ENCODE measurements around the gene DUS2.
A peak's percentile ranks its signal among the peaks of the same experiment; 100 is the strongest.
"Not testable (repeated sequence)": the region's sequence is repeated elsewhere in the genome, so short reads cannot be mapped to it uniquely, and the experiment has no call there.

The DUS2 gene

GRCh38 chr16:67998779-67999688, 24.1 kb upstream of the DUS2 start, which contains the start of gene DPEP2:
Gene DPEP2, minus strand, starts transcription at chr16:67999484. Its CDS starts 6,272 bp downstream, at chr16:67993212.
- DNase-seq, result peak; percentile 51

GRCh38 chr16:67999985-68000384, 23.1 kb upstream of the DUS2 start:
- DNase-seq, result peak; percentile 10

GRCh38 chr16:68000450-68000849, 22.6 kb upstream of the DUS2 start:
- DNase-seq, result no peak

- DNase-seq, result no peak
Measured at GRCh38 chr16:68003031-68003430, 20.1 kb upstream of the DUS2 start.

GRCh38 chr16:68005211-68005610, 17.9 kb upstream of the DUS2 start:
- DNase-seq, result no peak

GRCh38 chr16:68005786-68006286, 17.2 kb upstream of the DUS2 start:
- peak; percentile 87 for DNase-seq

- no peak for DNase-seq
Measured at GRCh38 chr16:68009157-68009735, 13.8 kb upstream of the DUS2 start.

GRCh38 chr16:68009872-68010271, 13.2 kb upstream of the DUS2 start:
- DNase-seq, result not testable (repeated sequence)

GRCh38 chr16:68013440-68013839, 9.6 kb upstream of the DUS2 start:
- DNase-seq, result no peak

GRCh38 chr16:68015681-68016080, 7.4 kb upstream of the DUS2 start, which contains the start of gene DPEP2NB:
Gene DPEP2NB, minus strand, starts transcription at chr16:68015911. Its CDS starts 141 bp downstream, at chr16:68015770.
- no peak for DNase-seq

- DNase-seq, result no peak
Measured at GRCh38 chr16:68019167-68019680, 3.9 kb upstream of the DUS2 start.

GRCh38 chr16:68021490-68021889, 1.6 kb upstream of the DUS2 start:
- no peak for DNase-seq

GRCh38 chr16:68022278-68022727, 781 bp upstream of the DUS2 start:
- no peak for DNase-seq

- no peak for DNase-seq
Measured at GRCh38 chr16:68028996-68029395, 5.9 kb downstream of the DUS2 start.

- not testable (repeated sequence) for DNase-seq
Measured at GRCh38 chr16:68030108-68030507, 7.0 kb downstream of the DUS2 start.

GRCh38 chr16:68031951-68032350, 8.9 kb downstream of the DUS2 start:
- no peak for DNase-seq

- DNase-seq, result no peak
Measured at GRCh38 chr16:68033101-68033500, 10.0 kb downstream of the DUS2 start.

- DNase-seq, result peak; percentile 13
Measured at GRCh38 chr16:68035227-68035626, 12.1 kb downstream of the DUS2 start.

- DNase-seq, result peak; percentile 23
Measured at GRCh38 chr16:68037841-68038597, 14.9 kb downstream of the DUS2 start.

GRCh38 chr16:68040506-68041288, 17.6 kb downstream of the DUS2 start:
- peak; percentile 84 for DNase-seq

GRCh38 chr16:68041783-68042182, 18.7 kb downstream of the DUS2 start:
- no peak for DNase-seq

GRCh38 chr16:68046106-68046505, 23.0 kb downstream of the DUS2 start:
- DNase-seq, result no peak
